HEK293 (cell line): ENCODE results near the gene ME3.
A peak's percentile ranks its signal among the peaks of the same experiment; 100 is the strongest.

Source experiments
- EGR2 ChIP-seq: fragments of 450-650 bp; formaldehyde crosslinking; IDR thresholded peaks from 2 replicates; pipeline ENCODE4 v1.5.1; 2016; ENCODE audit warnings: low read depth, missing biosample characterization, missing genetic modification characterization
- GLIS2 ChIP-seq: fragments of 450-650 bp; formaldehyde crosslinking; IDR thresholded peaks from 2 replicates; pipeline ENCODE4 v1.5.1; 2016; ENCODE audit warnings: missing biosample characterization, missing genetic modification characterization
- HOXD13 ChIP-seq: sonication (generic); formaldehyde crosslinking; IDR thresholded peaks from 2 replicates; pipeline ENCODE4 v1.8.0; 2022; ENCODE audit warnings: missing genetic modification reagents, borderline replicate concordance
- KLF16 ChIP-seq: fragments of 450-650 bp; formaldehyde crosslinking; IDR thresholded peaks from 2 replicates; pipeline ENCODE4 v1.5.1; 2017; ENCODE audit warnings: missing biosample characterization, missing genetic modification characterization
- KLF8 ChIP-seq: fragments of 450-650 bp; formaldehyde crosslinking; IDR thresholded peaks from 2 replicates; pipeline ENCODE4 v1.5.1; 2016; ENCODE audit warnings: missing biosample characterization, missing genetic modification characterization
- OVOL3 ChIP-seq: fragments of 450-650 bp; formaldehyde crosslinking; IDR thresholded peaks from 2 replicates; pipeline ENCODE4 v1.5.1; 2016; ENCODE audit warnings: missing biosample characterization, missing genetic modification characterization
- RBAK ChIP-seq: fragments of 450-650 bp; formaldehyde crosslinking; IDR thresholded peaks from 2 replicates; pipeline ENCODE4 v1.5.1; 2016; ENCODE audit warnings: missing biosample characterization, missing genetic modification characterization
- SALL2 ChIP-seq: fragments of 450-650 bp; formaldehyde crosslinking; IDR thresholded peaks from 2 replicates; pipeline ENCODE4 v1.5.0; 2017; ENCODE audit warnings: missing biosample characterization, mild to moderate bottlenecking, missing genetic modification characterization, borderline replicate concordance
- TCF7L2 ChIP-seq: IDR thresholded peaks from 2 replicates; pipeline ENCODE4 v1.6.1; 2011; ENCODE audit warnings: low read depth, mild to moderate bottlenecking, inconsistent platforms, low read length, moderate library complexity, borderline replicate concordance
- TRIM28 ChIP-seq: IDR thresholded peaks from 2 replicates; pipeline ENCODE4 v1.6.1; 2011; ENCODE audit warnings: low read length, control low read depth, borderline replicate concordance
- ZEB2 ChIP-seq: fragments of 450-650 bp; formaldehyde crosslinking; IDR thresholded peaks from 2 replicates; pipeline ENCODE4 v1.5.1; 2016; ENCODE audit warnings: missing biosample characterization, missing genetic modification characterization
- ZIC2 ChIP-seq: fragments of 450-650 bp; formaldehyde crosslinking; IDR thresholded peaks from 2 replicates; pipeline ENCODE4 v1.5.1; 2016; ENCODE audit warnings: missing biosample characterization, missing genetic modification characterization
- ZNF202 ChIP-seq: fragments of 450-650 bp; formaldehyde crosslinking; IDR thresholded peaks from 2 replicates; pipeline ENCODE4 v1.5.1; 2016; ENCODE audit warnings: missing biosample characterization, missing genetic modification characterization, borderline replicate concordance
- ZNF335 ChIP-seq: fragments of 450-650 bp; formaldehyde crosslinking; conservative IDR thresholded peaks from 2 replicates; pipeline ENCODE4 v1.5.1; 2016; ENCODE audit warnings: missing biosample characterization, missing genetic modification characterization
- ZNF37A ChIP-seq: fragments of 450-650 bp; IDR thresholded peaks from 2 replicates; pipeline ENCODE4 v1.5.1; 2018; ENCODE audit warnings: missing biosample characterization, missing genetic modification characterization
- ZNF473 ChIP-seq: fragments of 450-650 bp; formaldehyde crosslinking; IDR thresholded peaks from 2 replicates; pipeline ENCODE4 v1.5.1; 2017; ENCODE audit warnings: missing biosample characterization, missing genetic modification characterization
- ZNF555 ChIP-seq: fragments of 450-650 bp; formaldehyde crosslinking; conservative IDR thresholded peaks from 2 replicates; pipeline ENCODE4 v1.5.1; 2017; ENCODE audit warnings: missing biosample characterization, mild to moderate bottlenecking, missing genetic modification characterization, inconsistent platforms
- ZNF561 ChIP-seq: fragments of 450-650 bp; IDR thresholded peaks from 2 replicates; pipeline ENCODE4 v1.5.1; 2018; ENCODE audit warnings: missing biosample characterization, missing genetic modification characterization, borderline replicate concordance
- ZNF571 ChIP-seq: fragments of 450-650 bp; formaldehyde crosslinking; IDR thresholded peaks from 2 replicates; pipeline ENCODE4 v1.5.0; 2017; ENCODE audit warnings: missing biosample characterization, missing genetic modification characterization
- ZNF585B ChIP-seq: fragments of 450-650 bp; formaldehyde crosslinking; IDR thresholded peaks from 2 replicates; pipeline ENCODE4 v1.5.1; 2016; ENCODE audit warnings: missing biosample characterization, missing genetic modification characterization
- ZNF701 ChIP-seq: fragments of 450-650 bp; formaldehyde crosslinking; IDR thresholded peaks from 2 replicates; pipeline ENCODE4 v1.5.1; 2016; ENCODE audit warnings: missing biosample characterization, missing genetic modification characterization
- ZSCAN23 ChIP-seq: fragments of 450-650 bp; formaldehyde crosslinking; IDR thresholded peaks from 2 replicates; pipeline ENCODE4 v1.5.1; 2016; ENCODE audit warnings: missing biosample characterization, missing genetic modification characterization
- ZXDB ChIP-seq: fragments of 450-650 bp; formaldehyde crosslinking; IDR thresholded peaks from 2 replicates; pipeline ENCODE4 v1.5.1; 2016; ENCODE audit warnings: missing biosample characterization, missing genetic modification characterization
- TF ChIP-seq, protein P1 (sequence below): fragments of 450-650 bp; formaldehyde crosslinking; IDR thresholded peaks from 2 replicates; pipeline ENCODE4 v1.5.1; 2016; ENCODE audit warnings: missing biosample characterization, missing genetic modification characterization, low read depth
- TF ChIP-seq, protein P2 (sequence below): fragments of 450-650 bp; formaldehyde crosslinking; optimal IDR thresholded peaks from 2 replicates; pipeline ENCODE3; 2016; ENCODE audit warnings: missing biosample characterization, mild to moderate bottlenecking, missing genetic modification characterization
- TF ChIP-seq, protein P3 (sequence below): fragments of 450-650 bp; formaldehyde crosslinking; IDR thresholded peaks from 2 replicates; pipeline ENCODE4 v1.5.1; 2016; ENCODE audit warnings: missing biosample characterization, missing genetic modification characterization
- TF ChIP-seq, protein P4 (sequence below): fragments of 450-650 bp; formaldehyde crosslinking; IDR thresholded peaks from 2 replicates; pipeline ENCODE4 v1.5.1; 2016; ENCODE audit warnings: missing biosample characterization, missing genetic modification characterization
- TF ChIP-seq, protein P5 (sequence below): fragments of 450-650 bp; formaldehyde crosslinking; IDR thresholded peaks from 2 replicates; pipeline ENCODE4 v1.5.1; 2016; ENCODE audit warnings: missing biosample characterization, missing genetic modification characterization

Gene ME3

DNA sequence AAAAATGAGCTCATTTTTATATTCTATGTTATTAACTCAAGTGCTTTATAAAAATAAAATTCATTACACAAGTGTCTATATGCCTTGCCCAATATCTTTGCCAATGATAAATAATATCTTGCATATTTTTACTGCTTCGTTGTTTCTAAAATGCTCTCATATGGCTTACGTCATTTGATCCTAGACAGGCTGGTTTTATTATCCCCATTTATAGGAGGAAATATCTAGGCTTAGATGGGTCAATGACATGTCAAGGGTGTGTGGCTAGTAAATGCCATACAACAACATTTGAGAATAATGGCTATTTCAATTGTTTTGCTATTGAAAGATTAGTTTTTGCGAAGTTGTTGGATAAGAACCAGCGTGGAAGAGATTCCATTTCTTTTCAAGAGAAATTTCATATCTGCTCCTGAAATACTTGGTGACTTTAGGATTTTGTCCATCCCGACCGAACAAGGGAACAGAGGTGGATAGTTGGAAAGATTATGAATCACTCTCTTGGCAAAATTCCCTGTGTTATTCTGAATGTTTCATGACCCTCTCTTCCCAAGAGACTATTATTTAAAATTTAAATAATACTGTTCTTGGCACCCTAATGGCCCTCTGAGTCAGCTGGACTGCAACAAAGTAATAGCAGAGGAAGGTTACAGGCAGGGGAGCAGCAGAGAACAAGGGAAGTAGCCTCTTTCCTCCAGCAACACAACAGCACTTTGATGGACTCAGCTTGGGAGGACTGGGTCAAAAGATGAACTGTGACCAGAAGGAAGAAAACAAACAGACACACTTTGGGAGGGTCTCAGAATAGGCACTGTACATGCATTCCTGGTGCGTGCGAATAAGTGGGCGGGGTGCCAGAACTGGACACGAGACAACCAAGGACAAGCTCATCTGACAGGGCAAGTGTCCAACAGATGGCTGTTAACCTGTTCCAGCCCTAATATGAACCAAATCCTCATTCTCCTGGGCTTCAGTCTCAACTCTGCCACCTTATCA, 94.5 kb downstream of the ME3 start (continued):
- TF ChIP-seq, protein P1, sequence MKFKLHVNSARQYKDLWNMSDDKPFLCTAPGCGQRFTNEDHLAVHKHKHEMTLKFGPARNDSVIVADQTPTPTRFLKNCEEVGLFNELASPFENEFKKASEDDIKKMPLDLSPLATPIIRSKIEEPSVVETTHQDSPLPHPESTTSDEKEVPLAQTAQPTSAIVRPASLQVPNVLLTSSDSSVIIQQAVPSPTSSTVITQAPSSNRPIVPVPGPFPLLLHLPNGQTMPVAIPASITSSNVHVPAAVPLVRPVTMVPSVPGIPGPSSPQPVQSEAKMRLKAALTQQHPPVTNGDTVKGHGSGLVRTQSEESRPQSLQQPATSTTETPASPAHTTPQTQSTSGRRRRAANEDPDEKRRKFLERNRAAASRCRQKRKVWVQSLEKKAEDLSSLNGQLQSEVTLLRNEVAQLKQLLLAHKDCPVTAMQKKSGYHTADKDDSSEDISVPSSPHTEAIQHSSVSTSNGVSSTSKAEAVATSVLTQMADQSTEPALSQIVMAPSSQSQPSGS (tag by site-specific recombination), result peak; percentile 95
- no peak for TF ChIP-seq OVOL3 (tag by site-specific recombination)
- TF ChIP-seq SALL2, result no peak
- no peak for TF ChIP-seq TCF7L2
- 0 out of 2 replicates have a peak, but pooled peaks have one; percentile 23 for TF ChIP-seq HOXD13 (CRISPR knock-in tag)
- no peak for TF ChIP-seq ZNF202 (tag by site-specific recombination)
- TF ChIP-seq ZNF555, result no peak
- TF ChIP-seq ZNF585B (tag by site-specific recombination), result no peak
- TF ChIP-seq TRIM28, result no peak
- TF ChIP-seq, protein P2, sequence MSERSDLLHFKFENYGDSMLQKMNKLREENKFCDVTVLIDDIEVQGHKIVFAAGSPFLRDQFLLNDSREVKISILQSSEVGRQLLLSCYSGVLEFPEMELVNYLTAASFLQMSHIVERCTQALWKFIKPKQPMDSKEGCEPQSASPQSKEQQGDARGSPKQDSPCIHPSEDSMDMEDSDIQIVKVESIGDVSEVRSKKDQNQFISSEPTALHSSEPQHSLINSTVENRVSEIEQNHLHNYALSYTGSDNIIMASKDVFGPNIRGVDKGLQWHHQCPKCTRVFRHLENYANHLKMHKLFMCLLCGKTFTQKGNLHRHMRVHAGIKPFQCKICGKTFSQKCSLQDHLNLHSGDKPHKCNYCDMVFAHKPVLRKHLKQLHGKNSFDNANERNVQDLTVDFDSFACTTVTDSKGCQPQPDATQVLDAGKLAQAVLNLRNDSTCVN (tag by site-specific recombination), result no peak
- TF ChIP-seq ZNF473 (tag by site-specific recombination), result no peak
- peak; percentile 77 for TF ChIP-seq ZXDB
- TF ChIP-seq ZNF37A (tag by site-specific recombination), result no peak
- TF ChIP-seq KLF8, result peak; percentile 50
- no peak for TF ChIP-seq ZNF335 (tag by site-specific recombination)
- TF ChIP-seq ZNF561 (tag by site-specific recombination), result no peak
- no peak; the same call in 1 of the 2 replicates for TF ChIP-seq GLIS2
- no peak for TF ChIP-seq EGR2 (tag by site-specific recombination)
- TF ChIP-seq, protein P3, sequence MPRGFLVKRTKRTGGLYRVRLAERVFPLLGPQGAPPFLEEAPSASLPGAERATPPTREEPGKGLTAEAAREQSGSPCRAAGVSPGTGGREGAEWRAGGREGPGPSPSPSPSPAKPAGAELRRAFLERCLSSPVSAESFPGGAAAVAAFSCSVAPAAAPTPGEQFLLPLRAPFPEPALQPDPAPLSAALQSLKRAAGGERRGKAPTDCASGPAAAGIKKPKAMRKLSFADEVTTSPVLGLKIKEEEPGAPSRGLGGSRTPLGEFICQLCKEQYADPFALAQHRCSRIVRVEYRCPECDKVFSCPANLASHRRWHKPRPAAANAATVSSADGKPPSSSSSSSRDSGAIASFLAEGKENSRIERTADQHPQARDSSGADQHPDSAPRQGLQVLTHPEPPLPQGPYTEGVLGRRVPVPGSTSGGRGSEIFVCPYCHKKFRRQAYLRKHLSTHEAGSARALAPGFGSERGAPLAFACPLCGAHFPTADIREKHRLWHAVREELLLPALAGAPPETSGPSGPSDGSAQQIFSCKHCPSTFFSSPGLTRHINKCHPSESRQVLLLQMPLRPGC (tag by site-specific recombination), result 0 out of 2 replicates have a peak, but pooled peaks have one; percentile 46
- TF ChIP-seq ZNF571 (tag by site-specific recombination), result no peak
- TF ChIP-seq KLF16 (tag by site-specific recombination), result no peak
- TF ChIP-seq ZNF701 (tag by site-specific recombination), result no peak
- TF ChIP-seq, protein P4, sequence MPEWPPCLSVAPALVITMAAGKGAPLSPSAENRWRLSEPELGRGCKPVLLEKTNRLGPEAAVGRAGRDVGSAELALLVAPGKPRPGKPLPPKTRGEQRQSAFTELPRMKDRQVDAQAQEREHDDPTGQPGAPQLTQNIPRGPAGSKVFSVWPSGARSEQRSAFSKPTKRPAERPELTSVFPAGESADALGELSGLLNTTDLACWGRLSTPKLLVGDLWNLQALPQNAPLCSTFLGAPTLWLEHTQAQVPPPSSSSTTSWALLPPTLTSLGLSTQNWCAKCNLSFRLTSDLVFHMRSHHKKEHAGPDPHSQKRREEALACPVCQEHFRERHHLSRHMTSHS (tag by site-specific recombination), result peak; percentile 51; the same call in 1 of the 2 replicates
- TF ChIP-seq RBAK (tag by site-specific recombination), result no peak
- no peak for TF ChIP-seq ZIC2 (tag by site-specific recombination)
- TF ChIP-seq, protein P5, sequence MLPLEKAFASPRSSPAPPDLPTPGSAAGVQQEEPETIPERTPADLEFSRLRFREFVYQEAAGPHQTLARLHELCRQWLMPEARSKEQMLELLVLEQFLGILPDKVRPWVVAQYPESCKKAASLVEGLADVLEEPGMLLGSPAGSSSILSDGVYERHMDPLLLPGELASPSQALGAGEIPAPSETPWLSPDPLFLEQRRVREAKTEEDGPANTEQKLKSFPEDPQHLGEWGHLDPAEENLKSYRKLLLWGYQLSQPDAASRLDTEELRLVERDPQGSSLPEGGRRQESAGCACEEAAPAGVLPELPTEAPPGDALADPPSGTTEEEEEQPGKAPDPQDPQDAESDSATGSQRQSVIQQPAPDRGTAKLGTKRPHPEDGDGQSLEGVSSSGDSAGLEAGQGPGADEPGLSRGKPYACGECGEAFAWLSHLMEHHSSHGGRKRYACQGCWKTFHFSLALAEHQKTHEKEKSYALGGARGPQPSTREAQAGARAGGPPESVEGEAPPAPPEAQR (tag by site-specific recombination), result no peak
- TF ChIP-seq ZSCAN23 (tag by site-specific recombination), result peak; percentile 85; the same call in 1 of the 2 replicates
- peak; percentile 88; the same call in 1 of the 2 replicates for TF ChIP-seq ZEB2 (tag by site-specific recombination)
